GM10266 (cell line): ENCODE measurements around the gene ZNF684.
A peak's percentile ranks its signal among the peaks of the same experiment; 100 is the strongest.
"Not testable (repeated sequence)": the region's sequence is repeated elsewhere in the genome, so short reads cannot be mapped to it uniquely, and the experiment has no call there.

ENCODE experiments used
- DNase-seq: peaks from one replicate; pipeline ENCODE4 v3.0.0; 2012; ENCODE audit errors: extremely low spot score
- CTCF ChIP-seq: IDR thresholded peaks from 2 replicates; pipeline ENCODE4 v1.5.1; 2012; ENCODE audit warnings: mild to moderate bottlenecking, low read depth; ENCODE audit not compliant: control insufficient read depth, insufficient read depth; ENCODE audit errors: missing control alignments

Gene ZNF684

GRCh38 chr1:40531381-40532061, at the start of gene ZNF684:
ZNF684 (plus strand) TSS chr1:40531637; CDS start chr1:40533167, 1,530 bp downstream.
- peak; percentile 91 for DNase-seq
- TF ChIP-seq CTCF, result no peak

- no peak for DNase-seq
- no peak for TF ChIP-seq CTCF
Measured at GRCh38 chr1:40495315-40495903, 36.0 kb upstream of the ZNF684 start.

GRCh38 chr1:40502651-40503050, 28.8 kb upstream of the ZNF684 start:
- DNase-seq, result not testable (repeated sequence)

- TF ChIP-seq CTCF, result no peak
- DNase-seq, result no peak
Measured at GRCh38 chr1:40507973-40508372, 23.5 kb upstream of the ZNF684 start.

- no peak for TF ChIP-seq CTCF
- peak; percentile 79 for DNase-seq
Measured at GRCh38 chr1:40508375-40509341, 22.8 kb upstream of the ZNF684 start, which contains the start of gene EXO5. EXO5 (plus strand) TSS chr1:40508767; CDS start chr1:40514545, 5,778 bp downstream.

GRCh38 chr1:40519517-40519916, 11.9 kb upstream of the ZNF684 start:
- no peak for TF ChIP-seq CTCF
- DNase-seq, result no peak

- no peak for DNase-seq
- no peak for TF ChIP-seq CTCF
Measured at GRCh38 chr1:40530735-40531380, 579 bp upstream of the ZNF684 start.
